Muscle layer of colon (tissue), 2 donors: ENCODE data around the gene RANBP9.

Experiments used
- H3K27ac ChIP-seq: one replicate; pipeline ENCODE4 v1.7.0; 2013; ENCODE audit warnings: low read depth, mild to moderate bottlenecking, low read length, moderate library complexity
- H3K27me3 ChIP-seq, 2 donors: one replicate each; pipeline ENCODE4 v1.7.0; 2013; ENCODE audit warnings: low read length in 2 of 2, mild to moderate bottlenecking in 2 of 2; ENCODE audit not compliant: insufficient read depth in 2 of 2, control insufficient read depth in 1 of 2
- H3K36me3 ChIP-seq: one replicate; pipeline ENCODE4 v1.7.0; 2013; ENCODE audit warnings: mild to moderate bottlenecking, low read length; ENCODE audit not compliant: insufficient read depth
- H3K4me1 ChIP-seq: one replicate; pipeline ENCODE4 v1.7.0; 2013; ENCODE audit warnings: mild to moderate bottlenecking, low read length; ENCODE audit not compliant: insufficient read depth
- H3K4me3 ChIP-seq, 2 donors: one replicate each; pipeline ENCODE4 v1.7.0; 2013; ENCODE audit warnings: low read length in 2 of 2, low read depth in 1 of 2, mild to moderate bottlenecking in 1 of 2, moderate library complexity in 1 of 2
- H3K9ac ChIP-seq: one replicate; pipeline ENCODE4 v1.7.0; 2013; ENCODE audit warnings: low read length
- H3K9me3 ChIP-seq: one replicate; pipeline ENCODE4 v1.7.0; 2013; ENCODE audit warnings: mild to moderate bottlenecking, low read length
- donor health status: abdominal sarcoma.
- donor health status: Adenocarcinoma of cecum.

Gene RANBP9

DNA sequence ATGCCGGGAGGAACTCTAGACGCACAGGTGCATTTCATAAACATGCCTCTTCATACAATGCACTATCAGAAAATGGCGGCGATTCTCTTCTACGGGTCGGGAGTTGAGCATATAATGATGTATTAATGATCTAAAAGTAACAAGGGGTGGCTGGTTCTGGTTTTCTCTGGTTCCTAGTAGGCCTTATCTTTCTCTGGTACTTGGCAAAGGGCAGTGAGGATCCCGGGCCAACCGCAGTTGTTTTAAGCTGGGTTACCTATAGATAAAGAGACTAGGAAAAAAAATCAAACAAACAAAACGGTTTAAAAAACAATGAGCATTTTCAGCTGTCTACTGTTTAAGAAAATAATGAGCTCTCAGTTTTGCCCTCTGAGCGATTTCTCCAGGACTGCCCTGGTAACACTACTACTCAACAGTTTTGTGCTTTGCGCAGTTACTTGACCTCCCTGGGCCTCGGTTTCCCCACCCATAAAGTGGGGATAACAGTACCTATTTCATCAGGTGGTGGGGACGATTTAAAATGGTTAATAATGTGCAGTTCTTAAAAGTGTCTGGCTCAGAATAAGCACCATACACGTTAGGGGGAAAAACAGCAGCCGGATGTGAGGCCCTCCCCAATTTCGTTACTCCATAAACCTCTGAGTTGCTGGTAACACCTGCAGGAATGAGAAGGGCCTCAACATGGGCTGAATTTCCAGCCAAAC lies 138.5 kb downstream of the RANBP9 start:
- H3K27me3 ChIP-seq = no peaks in the 10 kb centered on the region
- H3K4me1 ChIP-seq = peaks cover 8% of the 10 kb centered on the region
- H3K9ac ChIP-seq = peak overlapping the region; percentile 10
- H3K27ac ChIP-seq = peak overlapping the region; percentile 88
- H3K9me3 ChIP-seq = no peaks in the 10 kb centered on the region
- no peaks in the 10 kb centered on the region for H3K36me3 ChIP-seq
- peak overlapping the region in 1 of 2 donors; percentile 53 for H3K4me3 ChIP-seq

DNA sequence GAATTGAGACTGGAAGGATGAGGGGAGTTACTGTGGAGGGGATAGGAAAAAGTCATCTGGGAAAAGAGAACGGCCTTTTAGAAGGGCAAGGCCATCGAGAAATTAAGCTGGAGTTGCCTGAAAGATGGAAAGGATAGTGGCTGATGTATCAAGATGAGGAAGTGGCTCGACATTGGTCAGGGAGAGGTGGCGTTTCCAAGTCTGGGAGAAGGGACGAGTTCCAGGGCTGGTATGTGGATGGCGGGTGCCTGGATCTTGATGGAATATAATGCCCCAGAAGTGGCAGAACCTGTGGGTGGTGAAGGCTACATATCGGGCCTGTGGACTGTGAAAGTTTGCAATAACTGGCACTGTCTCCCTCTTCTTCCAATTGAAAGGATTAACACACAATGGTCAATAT lies 139.4 kb downstream of the RANBP9 start:
- no peak overlapping the region for H3K9ac ChIP-seq
- no peaks in the 10 kb centered on the region for H3K36me3 ChIP-seq
- H3K9me3 ChIP-seq = no peaks in the 10 kb centered on the region
- H3K27me3 ChIP-seq = no peaks in the 10 kb centered on the region
- H3K27ac ChIP-seq = no peak overlapping the region
- H3K4me3 ChIP-seq = no peak overlapping the region
- peaks cover 8% of the 10 kb centered on the region for H3K4me1 ChIP-seq
